22Rv1 (cell line): Measurements from ENCODE around the gene NAA38.

Experiments
- CTCF ChIP-seq: fragments of 450-650 bp; IDR thresholded peaks from 2 replicates; pipeline ENCODE4 v1.5.1; 2017; ENCODE audit warnings: mild to moderate bottlenecking
- ZFX ChIP-seq: fragments of 450-650 bp; IDR thresholded peaks from 2 replicates; pipeline ENCODE4 v1.6.1; 2017; ENCODE audit warnings: antibody characterized with exemption, borderline replicate concordance

- no peak for TF ChIP-seq CTCF
- no peak for TF ChIP-seq ZFX
Measured at GRCh38 chr17:7864995-7865650, 7.8 kb upstream of the NAA38 start.
